HG03097 (cell line): Measurements from ENCODE around the gene NUP205.
"Not testable (repeated sequence)": the region's sequence is repeated elsewhere in the genome, so short reads cannot be mapped to it uniquely, and the experiment has no call there.

Experiments
- ATAC-seq: cut with Tn5 transposase; IDR thresholded peaks from one replicate; pipeline ENCODE4 v1.9.1; 2021; ENCODE audit not compliant: unreplicated experiment, low FRiP score

Gene NUP205

GRCh38 chr7:135692606-135693005, 134.9 kb downstream of the NUP205 start:
- not testable (repeated sequence) for ATAC-seq

- no peak for ATAC-seq
Measured at GRCh38 chr7:135693558-135693957, 135.8 kb downstream of the NUP205 start.

GRCh38 chr7:135697276-135698049, 139.7 kb downstream of the NUP205 start:
- ATAC-seq = no peak
